GM21529 (cell line): ENCODE results near the gene SIRT4.
"Not testable (repeated sequence)": the region's sequence is repeated elsewhere in the genome, so short reads cannot be mapped to it uniquely, and the experiment has no call there.

Experiments used
- ATAC-seq: cut with Tn5 transposase; IDR thresholded peaks from one replicate; pipeline ENCODE4 v1.9.1; 2021; ENCODE audit not compliant: unreplicated experiment

The SIRT4 gene

DNA sequence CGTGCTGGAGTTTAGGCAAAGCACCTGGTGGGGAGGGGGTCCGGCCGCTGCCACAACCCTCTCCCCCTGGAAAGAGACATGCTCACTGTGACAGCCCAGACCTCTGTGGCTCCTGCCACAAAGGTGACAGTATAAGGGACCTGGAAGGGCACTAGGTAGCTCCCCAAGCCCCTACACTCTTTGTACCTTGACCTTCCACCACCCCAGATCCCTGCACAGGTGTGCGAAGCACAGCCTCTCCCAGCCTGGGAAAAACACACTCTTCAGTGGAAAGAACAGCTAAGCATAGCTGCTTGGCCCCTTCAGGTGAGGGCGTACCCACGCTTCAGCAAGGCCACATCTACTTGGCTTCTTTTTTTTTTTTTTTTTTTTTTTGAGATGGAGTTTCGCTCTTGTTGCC is 30.4 kb downstream of the SIRT4 start:
- ATAC-seq: no peak

DNA sequence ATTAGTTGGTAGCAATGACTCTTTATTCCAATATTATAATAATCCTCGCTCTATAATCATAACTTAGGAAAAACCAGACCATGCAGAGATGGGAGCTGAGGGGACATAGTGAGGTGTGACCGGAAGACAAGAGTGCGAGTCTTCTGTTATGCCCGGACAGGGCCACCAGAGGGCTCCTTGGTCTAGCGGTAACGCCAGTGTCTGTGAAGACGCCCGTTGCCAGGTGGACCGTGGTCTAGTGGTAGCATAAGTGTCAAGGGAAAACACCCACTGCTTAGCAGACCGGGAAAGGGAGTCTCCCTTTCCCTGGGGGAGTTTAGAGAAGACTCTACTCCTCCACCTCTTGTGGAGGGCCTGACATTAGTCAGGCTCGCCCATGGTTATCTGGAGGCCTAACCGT is 33.3 kb downstream of the SIRT4 start:
- ATAC-seq: not testable (repeated sequence)

DNA sequence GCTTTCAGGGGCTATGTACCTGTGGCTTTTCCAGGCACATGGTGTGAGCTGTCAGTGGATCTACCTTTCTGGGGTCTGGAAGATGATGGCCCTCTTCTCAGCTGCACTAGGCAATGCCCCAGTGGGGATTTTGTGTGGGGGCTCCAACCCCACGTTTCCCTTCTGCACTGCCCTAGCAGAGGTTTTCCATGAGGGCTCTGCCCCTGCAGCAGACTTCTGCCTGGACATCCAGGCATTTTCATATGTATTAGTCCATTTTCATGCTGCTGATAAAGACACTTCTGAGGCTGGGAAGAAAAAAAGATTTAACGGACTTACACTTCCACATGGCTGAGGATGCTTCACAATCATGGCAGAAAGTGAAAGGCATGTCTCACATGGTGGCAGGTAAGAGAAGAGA is 34.3 kb downstream of the SIRT4 start:
- ATAC-seq: not testable (repeated sequence)

DNA sequence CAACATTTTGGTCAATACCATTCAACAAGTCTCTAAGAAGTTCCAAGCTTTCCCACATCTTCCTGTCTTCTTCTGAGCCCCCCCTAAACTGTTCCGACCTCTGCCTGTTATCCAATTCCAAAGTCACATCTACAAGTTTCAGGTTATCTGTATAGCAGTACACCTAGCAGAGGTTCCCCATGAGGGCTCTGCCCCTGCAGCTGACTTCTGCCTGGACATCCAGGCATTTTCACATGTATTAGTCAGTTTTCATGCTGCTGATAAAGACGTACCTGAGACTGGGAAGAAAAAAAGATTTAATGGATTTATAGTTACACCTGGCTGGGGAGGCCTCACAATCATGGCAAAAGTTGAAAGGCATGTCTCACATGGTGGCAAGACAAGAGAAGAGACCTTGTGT is 35.6 kb downstream of the SIRT4 start:
- no peak for ATAC-seq

DNA sequence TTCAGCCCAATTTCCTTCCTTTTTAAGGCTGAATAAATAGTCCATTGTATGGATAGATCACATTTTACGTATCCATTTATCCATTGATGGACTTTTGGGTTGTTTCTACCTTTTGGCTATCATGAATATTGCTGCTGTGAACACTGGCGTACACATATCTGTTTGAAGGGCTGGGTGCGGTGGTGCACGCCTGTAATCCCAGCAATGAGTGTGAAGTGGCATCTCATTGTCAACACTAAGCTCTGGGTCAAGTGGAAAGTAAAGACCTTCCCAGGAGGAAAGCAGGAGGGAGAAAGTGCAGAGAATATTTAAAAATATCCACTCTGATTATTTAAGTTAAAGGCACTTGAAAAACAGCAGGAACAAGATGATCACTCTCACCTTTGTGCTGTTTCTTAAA is 37.1 kb downstream of the SIRT4 start:
- no peak for ATAC-seq

DNA sequence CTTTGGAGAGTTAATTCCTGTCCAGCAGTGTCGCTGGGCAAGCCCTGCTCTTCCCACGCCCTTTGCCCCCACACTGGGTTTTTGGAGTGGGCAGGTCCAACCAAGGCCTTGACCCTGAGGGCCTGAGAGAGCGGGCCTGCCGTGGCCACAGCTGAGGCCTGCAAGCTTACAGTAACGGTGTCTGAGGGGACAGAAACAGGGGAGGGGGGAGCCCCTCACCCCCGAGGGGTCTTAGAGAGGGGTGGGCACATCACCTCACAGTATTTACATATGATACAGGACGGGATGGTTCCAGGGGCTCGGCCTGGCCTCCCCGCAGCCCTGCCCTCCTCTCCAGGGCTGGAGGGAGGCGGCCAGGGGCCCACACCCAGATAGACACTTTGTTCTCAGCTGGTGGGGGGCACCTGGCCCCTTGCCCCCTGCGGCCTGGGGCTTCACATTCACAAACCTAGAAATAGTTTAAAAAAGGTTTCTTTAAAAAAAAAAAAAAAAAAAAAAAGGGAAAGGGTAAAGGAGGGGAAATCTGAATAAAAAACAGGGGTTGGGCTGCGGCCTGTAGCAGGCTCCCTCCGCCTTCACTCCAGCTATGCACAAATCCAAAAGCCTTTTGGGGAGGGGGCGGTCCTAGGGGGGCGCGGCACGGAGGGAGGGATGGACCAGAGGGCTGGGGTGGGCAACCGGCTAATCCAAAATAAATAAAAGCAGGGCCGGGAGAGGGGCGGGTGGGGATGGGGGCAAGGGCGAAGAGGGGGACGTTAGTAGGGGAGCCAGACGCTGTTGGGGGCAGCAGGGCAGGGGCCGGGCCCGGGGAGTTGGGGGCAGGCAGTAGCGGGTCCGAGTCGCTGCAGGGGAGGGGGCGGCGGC is 40.3 kb downstream of the SIRT4 start:
- ATAC-seq: no peak

DNA sequence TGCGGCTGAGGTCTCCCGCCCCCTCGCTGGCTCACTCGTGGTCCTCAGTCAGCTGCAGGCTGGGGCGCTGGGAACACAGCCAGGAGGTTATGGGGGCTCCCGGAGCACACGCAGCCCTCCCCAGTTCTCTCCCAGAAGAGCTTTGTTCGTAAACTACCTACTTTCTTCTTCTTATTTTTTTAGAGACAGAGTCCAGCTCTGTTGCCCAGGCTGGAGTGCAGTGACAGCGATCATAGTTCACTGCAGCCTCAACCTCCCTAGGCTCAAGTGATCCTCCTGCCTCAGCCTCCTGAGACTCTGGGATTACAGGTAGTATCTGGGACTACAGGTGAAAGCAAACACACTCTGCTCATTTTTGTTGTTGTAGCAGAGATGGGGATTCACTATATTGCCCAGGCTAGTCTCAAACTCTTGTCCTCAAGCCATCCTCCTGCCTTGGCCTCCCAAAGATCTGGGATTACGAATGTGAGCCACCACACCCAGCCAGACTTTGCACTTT is 41.0 kb downstream of the SIRT4 start:
- no peak for ATAC-seq

DNA sequence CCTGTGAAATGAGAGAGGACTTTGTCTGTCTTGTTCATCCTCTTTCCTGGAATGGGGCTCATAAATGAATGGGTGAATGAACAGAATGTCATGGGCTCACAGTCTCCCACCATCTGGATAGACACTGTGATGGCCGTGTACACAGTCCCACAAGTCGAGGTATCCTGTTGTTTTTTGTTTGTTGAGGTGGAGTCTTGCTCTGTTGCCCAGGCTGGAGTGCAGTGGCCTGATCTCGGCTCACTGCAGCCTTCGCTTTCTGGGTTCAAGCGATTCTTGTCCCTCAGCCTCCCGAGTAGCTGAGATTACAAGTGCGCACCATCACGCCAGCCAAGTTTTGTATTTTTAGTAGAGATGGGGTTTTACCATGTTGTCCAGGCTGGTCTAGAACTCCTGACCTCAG is 41.6 kb downstream of the SIRT4 start:
- no peak for ATAC-seq

DNA sequence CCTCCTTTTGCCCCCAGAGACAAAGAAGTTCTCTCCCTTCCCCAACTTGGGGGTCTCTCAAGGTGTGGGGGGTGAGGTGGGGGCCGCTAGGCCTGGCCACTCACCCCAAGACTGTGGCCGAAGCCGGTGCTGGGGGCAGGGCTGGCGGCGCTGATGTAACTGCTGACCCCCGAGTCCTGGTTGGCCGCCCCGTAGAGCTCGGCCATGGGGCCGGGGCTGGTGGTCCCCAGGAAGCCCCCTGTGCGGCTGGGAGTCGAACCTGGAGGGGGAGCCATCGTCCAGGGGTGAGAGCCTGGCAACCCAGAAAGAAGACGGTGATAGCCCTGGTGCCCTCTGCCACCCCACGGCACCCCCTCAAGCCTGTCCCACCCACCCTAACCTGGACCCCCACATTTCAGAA is 43.9 kb downstream of the SIRT4 start:
- no peak for ATAC-seq

DNA sequence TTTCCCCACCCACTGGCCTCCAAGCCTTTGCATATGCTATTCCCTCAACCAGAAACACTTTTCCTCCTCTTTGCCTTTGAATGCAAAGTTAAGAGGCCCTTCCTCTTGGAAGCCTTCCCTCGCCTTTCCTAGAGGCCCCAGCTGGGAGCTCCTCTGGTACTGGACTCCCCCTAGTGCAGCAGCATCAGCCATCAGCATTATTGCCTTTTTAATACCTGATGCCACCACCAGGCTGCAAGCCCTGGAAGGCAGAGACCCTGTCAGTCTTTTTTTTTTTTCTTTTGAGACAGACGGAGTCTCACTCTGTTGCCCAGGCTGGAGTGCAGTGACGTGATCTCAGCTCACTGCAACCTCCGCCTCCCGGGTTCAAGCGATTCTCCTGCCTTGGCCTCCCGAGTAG is 44.6 kb downstream of the SIRT4 start:
- no peak for ATAC-seq

DNA sequence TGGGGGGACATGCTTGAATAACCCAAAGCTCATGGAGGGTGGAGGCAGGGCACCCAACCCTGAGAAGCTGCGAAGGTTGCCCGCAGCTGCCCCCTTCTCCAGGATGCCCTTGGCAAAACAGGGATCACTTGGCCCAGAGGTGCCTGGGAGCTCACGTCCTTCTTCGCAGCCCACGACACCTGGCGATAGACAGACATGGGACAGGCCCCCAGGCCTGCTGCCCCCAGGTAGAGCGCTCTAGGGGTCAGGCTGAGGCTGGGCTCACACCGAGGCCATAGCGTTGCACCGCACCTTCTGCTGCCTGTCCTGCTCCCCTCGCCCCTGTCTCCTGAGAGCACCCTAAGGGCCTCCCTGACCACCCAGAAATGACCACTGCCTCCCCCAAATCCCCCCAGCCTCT is 45.6 kb downstream of the SIRT4 start:
- no peak for ATAC-seq

DNA sequence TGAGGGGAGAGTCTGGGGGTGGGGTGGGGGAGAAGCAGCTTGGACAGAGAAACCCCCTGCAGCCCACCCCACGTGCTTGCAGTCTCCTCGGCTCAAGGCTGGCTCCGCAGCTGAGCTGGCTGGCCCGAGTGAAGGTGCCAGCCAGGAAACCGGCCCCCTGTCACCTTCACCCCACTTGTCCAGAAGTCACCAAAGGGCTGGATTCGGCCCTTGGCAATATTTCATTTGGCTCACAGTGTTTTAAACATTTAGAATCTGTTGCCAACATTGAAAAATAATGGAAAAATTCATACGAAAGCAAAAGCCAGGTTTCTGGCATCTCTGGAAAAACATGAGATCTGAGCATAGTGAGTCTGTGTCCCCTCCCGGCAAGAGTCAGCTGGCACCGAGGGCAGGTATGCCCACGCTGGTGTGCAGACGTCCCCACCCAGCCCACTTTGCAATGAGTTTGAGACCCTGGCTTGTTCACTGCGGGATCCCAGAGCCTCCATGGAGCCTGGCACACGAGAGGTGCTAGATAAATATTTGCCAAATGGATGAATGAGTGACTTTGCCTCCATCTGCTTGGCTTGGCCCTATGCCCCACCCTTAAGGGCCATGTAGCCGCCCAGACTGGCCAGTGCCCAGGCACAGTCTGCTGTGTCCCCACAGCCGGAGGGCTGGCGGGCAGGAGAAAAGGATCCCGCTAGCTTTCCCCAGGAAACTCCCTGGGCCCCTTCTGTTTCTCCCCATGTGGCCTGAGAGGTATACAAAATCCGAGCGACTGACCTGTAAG is 48.6 kb downstream of the SIRT4 start:
- ATAC-seq: no peak

DNA sequence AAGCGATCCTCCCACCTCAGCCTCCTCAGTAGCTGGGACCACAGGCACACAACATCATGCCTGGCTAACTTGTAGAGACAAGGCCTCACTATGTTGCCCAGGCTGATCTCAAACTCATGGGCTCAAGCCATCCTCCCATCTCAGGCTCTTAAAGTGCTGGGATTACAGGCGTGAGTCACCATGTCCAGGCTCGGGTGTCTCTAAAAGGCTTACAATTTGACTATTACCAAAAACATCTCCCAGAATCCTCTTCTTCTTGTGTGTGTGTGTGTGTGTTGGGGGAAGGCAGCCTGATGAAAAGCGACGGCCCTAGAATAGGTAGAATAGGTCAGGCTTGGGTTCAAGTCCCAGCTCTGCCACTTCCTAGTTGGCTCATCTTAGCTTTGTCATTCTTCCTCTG is 50.0 kb downstream of the SIRT4 start:
- no peak for ATAC-seq

DNA sequence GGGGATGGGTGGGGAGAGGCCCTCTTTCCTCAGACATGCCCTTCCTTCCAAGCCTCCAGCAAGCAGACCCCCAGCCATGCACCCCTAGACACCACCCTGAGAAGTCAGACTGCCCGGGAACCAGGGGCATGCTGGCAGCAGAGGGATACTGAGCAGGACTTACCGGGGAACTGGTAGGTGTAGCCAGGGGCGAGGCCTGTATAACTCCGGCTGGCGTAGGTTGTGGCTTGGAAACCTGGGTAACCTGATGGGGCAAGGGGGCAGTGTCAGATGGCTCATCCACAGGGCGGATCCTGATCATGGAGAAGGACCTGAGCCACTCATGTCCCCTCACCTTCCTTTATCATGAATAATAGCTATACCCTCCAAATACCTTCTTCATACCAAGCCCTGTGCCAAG is 51.0 kb downstream of the SIRT4 start:
- no peak for ATAC-seq

DNA sequence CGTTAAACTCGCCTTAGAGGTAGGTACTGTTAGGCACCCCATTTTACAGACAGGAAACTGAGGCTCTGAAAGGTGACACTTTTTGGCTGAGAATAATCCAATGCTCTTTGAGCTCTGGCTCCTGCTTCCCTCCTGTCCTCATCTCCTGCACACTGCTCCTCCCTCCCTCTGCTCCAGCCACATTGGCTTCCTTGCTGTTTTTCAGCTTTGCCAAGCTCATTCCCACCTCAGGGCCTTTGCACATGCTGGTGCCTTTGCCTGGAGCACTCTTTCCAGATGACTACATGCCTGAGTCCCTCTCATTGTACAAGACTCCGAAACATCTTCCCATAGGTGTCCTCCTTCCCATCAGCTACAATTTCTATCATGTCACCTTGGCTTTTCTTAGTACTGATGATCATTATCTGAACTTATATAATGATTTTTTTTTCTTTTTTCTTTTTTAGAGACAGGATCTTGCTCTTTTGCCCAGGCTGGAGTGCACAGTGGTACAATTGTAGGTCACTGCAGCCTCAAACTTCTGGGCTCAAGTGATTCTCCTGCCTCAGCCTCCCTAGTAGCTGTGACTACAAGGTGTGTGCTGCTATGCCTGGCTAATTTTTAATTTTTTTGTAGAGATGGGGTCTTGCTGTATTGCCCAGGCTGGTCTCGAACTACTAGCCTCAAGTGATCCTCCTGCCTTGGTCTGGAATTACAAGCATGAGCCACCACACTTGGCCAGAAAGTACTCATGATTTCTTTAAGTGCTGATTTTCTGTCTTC is 51.6 kb downstream of the SIRT4 start:
- no peak for ATAC-seq

DNA sequence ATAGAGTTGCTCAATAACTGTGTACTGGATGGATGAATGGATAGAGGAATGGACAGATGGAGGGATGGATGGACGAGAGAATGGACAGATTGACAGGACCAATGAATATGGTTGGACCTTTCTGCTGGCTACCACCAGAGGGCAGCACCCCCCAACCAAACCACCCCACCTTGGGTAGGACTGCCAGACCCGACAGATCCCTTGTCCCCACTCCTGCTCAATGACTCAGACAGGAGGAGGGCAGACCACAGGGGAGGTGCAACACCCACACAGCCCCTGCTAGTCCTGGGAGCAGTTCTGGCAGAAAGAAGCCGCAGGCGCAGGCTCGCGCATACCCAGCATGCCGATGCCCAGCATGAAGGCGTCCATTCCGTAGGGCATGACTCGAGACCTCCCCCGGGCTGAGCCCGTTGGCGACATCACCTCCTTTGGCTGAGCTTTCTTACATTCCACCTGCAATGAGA is 54.5 kb downstream of the SIRT4 start:
- no peak for ATAC-seq

DNA sequence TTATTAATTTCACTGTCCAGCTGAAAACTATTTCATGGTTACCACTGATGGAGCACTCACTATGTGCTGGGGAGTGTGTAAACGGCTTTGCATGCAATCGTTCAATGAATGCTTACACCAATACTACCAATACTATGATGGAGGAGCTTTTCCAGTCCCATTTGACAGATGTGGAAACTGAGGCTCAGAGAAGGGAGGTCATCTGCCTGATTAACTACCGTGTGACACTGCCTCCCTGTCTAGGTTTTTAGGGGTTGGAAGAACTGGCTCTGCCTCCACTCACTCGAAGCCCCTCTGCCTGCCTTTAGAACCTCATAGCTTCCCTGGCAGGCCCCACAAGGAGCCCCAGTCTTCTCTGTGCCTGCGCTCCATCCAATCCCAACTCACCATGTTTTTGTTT is 55.0 kb downstream of the SIRT4 start:
- no peak for ATAC-seq

DNA sequence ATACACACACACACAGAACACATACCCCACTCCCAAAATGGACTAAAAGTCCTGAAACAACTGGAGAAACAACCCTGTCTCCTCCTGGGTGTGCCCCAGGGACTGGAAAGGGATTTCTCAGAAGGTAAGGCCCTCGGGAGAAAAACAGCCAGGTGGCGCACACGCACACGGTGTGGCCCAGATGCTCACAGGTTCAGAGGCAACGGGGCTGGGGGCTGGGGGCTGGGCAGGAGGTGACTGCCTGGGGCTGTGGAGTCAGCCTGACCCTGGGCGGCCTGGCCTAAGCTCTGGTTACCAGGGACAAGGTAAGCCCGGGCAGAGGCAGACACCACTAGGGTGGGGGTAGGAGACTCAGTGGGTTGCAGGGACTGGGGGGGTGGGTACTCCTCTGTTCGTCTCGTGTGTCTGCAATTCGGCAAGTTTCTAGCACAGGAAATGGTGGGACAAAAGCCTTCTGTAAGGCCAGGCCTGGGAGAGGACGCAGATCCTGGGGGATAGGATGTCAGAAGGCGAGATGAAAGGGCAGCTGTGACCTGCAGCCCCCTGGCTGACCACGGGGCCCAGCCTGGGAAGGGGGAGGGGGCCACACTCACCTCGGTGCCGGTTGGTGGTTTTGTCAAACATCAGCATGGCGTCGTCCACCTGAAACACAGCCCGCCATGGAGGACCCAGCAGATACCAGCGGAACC is 56.4 kb downstream of the SIRT4 start:
- ATAC-seq: no peak

DNA sequence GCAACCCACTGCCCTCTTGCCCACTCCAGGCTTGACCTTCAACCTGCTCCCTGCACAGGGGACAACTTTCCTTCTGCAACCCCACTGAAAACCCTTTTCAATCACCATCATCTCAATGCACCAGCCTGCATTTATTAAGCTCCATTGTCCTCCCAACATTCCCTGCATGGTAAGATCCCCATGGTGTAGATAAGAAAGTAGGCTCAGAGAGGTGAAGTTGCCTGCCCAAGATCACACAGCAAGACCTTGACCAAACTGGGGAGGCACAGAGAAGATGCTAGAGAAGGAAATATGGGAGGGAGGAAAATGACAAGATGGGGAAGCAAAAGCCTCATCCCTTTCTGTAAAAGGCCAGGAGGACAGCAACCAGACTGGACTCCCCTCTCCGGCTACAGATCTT is 57.0 kb downstream of the SIRT4 start:
- no peak for ATAC-seq

DNA sequence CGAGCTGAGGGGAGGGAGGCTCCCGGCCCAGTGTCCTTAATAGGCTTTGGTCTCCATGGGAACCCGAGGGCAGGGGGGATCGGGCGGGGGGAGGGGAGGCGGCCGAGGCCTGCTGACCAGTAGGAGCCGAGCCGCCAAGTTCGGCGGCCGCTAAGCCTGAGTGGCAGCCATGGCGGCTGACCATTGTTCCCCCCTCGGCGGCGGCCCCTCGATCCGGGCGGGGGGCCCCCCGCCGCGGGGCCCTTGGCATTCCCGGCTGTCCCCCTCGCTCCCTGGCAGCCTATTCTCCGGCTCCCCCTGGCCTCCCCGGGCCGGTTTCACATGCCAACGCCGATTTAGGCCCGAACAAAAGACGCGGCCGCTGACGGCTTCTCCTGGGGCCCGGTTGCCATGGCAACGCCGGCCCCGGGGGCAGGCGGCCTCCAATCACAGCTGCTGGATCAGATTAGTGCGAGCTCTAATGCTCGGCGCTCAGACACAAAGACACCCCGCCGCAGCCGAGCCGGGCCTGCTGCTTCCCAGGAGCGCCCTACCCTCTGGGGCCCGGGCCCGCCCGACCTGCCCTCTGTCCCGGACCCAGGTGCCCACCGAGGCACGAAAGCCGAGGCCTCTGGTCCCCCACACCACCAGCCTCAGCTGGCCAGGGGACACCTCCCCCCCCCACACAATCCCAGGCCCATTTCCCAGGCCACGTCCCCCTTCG is 59.5 kb downstream of the SIRT4 start:
- no peak for ATAC-seq
